Measurements from ENCODE around the gene ITPR2. TPM values are rescaled to one million over a fixed set of nuclear protein-coding genes. Genes with fewer than 3 reads are reported as not detected.

Gene ITPR2
- total RNA-seq, 1 donor from 2014 or later: 74.5 TPM

DNA sequence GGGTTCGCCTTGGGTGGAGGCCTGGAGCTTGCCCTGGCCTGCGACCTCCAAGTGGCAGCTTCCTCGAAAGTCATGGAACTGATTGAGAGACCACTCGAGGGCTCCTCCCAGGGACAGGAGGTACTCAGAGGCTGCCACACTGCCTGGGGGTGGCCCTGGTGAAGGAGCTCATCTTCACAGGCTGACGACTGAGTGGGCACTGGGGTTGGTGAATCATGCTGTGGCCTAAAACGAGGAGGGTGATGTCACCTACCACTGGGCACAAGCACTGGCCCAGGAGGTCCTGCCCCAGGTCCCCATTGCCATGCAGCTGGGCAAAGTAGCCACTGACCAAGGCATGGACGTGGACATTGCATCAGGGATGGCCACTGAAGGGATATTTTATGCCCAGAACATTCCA lies 32.1 kb downstream of the ITPR2 start:
- H3K27ac Mint-ChIP-seq: no peak overlapping the region
- H3K27me3 Mint-ChIP-seq: no peaks in the 10 kb centered on the region
- TF ChIP-seq, protein P1, sequence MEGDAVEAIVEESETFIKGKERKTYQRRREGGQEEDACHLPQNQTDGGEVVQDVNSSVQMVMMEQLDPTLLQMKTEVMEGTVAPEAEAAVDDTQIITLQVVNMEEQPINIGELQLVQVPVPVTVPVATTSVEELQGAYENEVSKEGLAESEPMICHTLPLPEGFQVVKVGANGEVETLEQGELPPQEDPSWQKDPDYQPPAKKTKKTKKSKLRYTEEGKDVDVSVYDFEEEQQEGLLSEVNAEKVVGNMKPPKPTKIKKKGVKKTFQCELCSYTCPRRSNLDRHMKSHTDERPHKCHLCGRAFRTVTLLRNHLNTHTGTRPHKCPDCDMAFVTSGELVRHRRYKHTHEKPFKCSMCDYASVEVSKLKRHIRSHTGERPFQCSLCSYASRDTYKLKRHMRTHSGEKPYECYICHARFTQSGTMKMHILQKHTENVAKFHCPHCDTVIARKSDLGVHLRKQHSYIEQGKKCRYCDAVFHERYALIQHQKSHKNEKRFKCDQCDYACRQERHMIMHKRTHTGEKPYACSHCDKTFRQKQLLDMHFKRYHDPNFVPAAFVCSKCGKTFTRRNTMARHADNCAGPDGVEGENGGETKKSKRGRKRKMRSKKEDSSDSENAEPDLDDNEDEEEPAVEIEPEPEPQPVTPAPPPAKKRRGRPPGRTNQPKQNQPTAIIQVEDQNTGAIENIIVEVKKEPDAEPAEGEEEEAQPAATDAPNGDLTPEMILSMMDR (IDR thresholded peaks at IDR 0.05): no peak
- DNase-seq (no peak), ATAC-seq (ENCODE audit: low read depth) (no peak)
- no peaks in the 10 kb centered on the region for H3K9me3 Mint-ChIP-seq
- ChIA-PET POLR2A (no interaction called here), CTCF (no interaction called here)
- peaks cover 27% of the 10 kb centered on the region for H3K4me1 Mint-ChIP-seq
- H3K36me3 Mint-ChIP-seq (ENCODE audit: low read depth): peaks cover 2% of the 10 kb centered on the region
- no peak overlapping the region for H3K4me3 Mint-ChIP-seq
- intact Hi-C loops (cut with micrococcal nuclease): no loop called here

DNA sequence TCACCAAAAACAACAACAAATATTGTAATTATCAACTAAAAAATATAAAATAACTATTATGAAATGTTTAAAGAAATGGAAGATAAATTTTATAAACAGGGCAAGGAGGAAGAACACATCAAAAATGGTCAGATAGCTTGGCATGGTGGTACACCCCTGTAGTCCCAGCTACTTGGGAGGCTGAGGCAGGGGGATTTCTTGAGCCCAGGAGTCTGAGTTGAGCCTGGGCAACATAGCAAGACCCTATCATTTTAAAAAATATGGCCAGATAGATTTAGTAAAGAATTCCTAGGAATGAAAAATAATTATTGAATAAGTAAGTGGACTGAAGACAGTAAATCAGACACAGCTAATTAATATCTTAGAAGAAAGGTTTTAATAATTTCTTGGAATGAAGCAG lies 32.6 kb downstream of the ITPR2 start:
- intact Hi-C loops (cut with micrococcal nuclease): no loop called here
- TF ChIP-seq, protein P1 (IDR thresholded peaks at IDR 0.05): no peak
- no peak overlapping the region for H3K27ac Mint-ChIP-seq
- DNase-seq (no peak), ATAC-seq (ENCODE audit: low read depth) (no peak)
- peaks cover 2% of the 10 kb centered on the region for H3K36me3 Mint-ChIP-seq (ENCODE audit: low read depth)
- POLR2A ChIA-PET: interaction anchor here (0.8 kb wide), 1 partner anchor 31 kb away, joined by 3 read pairs; no protein-coding TSS in a partner anchor
- no peak overlapping the region for H3K4me3 Mint-ChIP-seq
- H3K27me3 Mint-ChIP-seq: no peaks in the 10 kb centered on the region
- H3K9me3 Mint-ChIP-seq: no peaks in the 10 kb centered on the region
- peaks cover 27% of the 10 kb centered on the region for H3K4me1 Mint-ChIP-seq
- CTCF ChIA-PET: no interaction called here

DNA sequence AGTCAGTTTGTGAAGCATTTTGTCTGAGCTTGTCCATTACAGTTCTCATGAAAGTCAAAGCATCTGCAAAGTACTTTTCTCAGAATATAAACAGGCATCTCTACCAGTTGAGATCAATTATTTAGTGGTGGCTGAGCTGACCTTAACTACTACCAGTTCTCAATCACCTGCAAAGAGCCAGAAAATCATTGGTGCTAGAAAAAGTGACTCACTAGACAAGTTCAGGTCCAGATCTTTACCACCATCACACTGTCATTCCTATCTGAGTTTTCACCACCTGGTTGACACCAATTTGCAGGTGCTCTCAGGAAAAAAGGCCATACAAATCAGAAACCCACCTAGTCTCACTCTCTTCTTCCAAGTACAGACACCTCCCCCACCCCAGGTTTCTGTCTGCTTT lies 33.3 kb downstream of the ITPR2 start:
- TF ChIP-seq, protein P1 (IDR thresholded peaks at IDR 0.05): no peak
- intact Hi-C loops (cut with micrococcal nuclease): no loop called here
- H3K36me3 Mint-ChIP-seq (ENCODE audit: low read depth): peaks cover 2% of the 10 kb centered on the region
- ATAC-seq (ENCODE audit: low read depth) (no peak), DNase-seq (no peak)
- H3K4me3 Mint-ChIP-seq: no peak overlapping the region
- POLR2A ChIA-PET: interaction anchor here (0.6 to 0.8 kb wide), 2 partner anchors 32 to 527 kb away, joined by 3 read pairs; no protein-coding TSS in a partner anchor
- H3K4me1 Mint-ChIP-seq: peaks cover 27% of the 10 kb centered on the region
- no peaks in the 10 kb centered on the region for H3K9me3 Mint-ChIP-seq
- no peaks in the 10 kb centered on the region for H3K27me3 Mint-ChIP-seq
- no peak overlapping the region for H3K27ac Mint-ChIP-seq
- CTCF ChIA-PET: no interaction called here

DNA sequence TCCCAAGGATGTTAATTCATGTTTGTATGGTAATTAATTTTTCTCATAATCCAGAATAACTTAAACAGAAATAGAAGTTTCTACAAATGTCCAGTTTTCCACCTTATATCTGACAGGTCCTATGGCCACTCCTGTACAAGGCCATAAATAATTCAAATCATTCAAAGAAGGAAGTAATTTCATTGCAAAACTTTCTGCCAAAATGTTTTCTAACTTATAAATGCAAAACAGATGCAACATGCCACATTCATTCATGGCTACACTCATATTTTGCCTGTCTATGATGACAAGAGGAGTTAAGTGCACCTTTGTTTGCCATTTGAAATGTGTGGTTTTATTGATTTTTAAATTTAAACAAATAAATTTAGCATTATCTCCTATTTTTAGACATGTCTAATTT lies 34.4 kb downstream of the ITPR2 start:
- DNase-seq (no peak), ATAC-seq (ENCODE audit: low read depth) (no peak)
- no peak overlapping the region for H3K27ac Mint-ChIP-seq
- H3K9me3 Mint-ChIP-seq: no peaks in the 10 kb centered on the region
- POLR2A ChIA-PET: no interaction called here
- intact Hi-C loops (cut with micrococcal nuclease): no loop called here
- peaks cover 2% of the 10 kb centered on the region for H3K36me3 Mint-ChIP-seq (ENCODE audit: low read depth)
- no peak overlapping the region for H3K4me3 Mint-ChIP-seq
- no peaks in the 10 kb centered on the region for H3K27me3 Mint-ChIP-seq
- TF ChIP-seq, protein P1 (IDR thresholded peaks at IDR 0.05): no peak
- CTCF ChIA-PET: interaction anchor here (1.3 kb wide), 1 partner anchor 34 kb away, joined by 4 read pairs; the partner anchor contains the start of gene ITPR2
- H3K4me1 Mint-ChIP-seq: peaks cover 26% of the 10 kb centered on the region

DNA sequence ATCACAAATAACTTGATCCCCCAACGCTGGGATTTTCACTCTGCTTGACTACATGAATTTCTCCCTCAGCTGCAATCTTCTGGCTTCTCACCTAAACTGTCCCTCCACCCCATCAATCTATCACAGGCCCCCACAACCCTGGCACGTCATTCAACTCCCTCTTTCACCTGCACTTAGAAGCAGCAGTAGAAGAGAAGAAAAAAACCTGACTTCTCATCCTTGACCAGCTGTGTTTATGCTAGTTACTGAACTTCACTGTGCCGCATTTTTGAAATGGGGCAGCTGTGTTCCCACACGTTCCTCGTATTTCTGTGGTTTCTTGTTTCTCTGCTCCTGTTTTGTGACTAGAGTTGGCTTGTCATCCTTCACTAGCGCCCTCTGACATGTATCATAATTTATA lies 35.0 kb downstream of the ITPR2 start:
- POLR2A ChIA-PET: interaction anchor here (1.0 kb wide), 2 partner anchors 34 to 79 kb away, joined by 3 to 11 read pairs; no protein-coding TSS in a partner anchor
- H3K27me3 Mint-ChIP-seq: no peaks in the 10 kb centered on the region
- H3K27ac Mint-ChIP-seq: peak overlapping the region; percentile 13
- ATAC-seq (ENCODE audit: low read depth) (no peak), DNase-seq (no peak)
- H3K36me3 Mint-ChIP-seq (ENCODE audit: low read depth): peaks cover 2% of the 10 kb centered on the region
- peaks cover 23% of the 10 kb centered on the region for H3K4me1 Mint-ChIP-seq
- CTCF ChIA-PET: interaction anchor here (1.3 kb wide), 1 partner anchor 35 kb away, joined by 4 read pairs; the partner anchor contains the start of gene ITPR2
- H3K4me3 Mint-ChIP-seq: no peak overlapping the region
- no peaks in the 10 kb centered on the region for H3K9me3 Mint-ChIP-seq
- intact Hi-C loops (cut with micrococcal nuclease): no loop called here
- TF ChIP-seq, protein P1 (IDR thresholded peaks at IDR 0.05): no peak

All from activated B cell treated with CpG ODN at 0.5 μM for 24 hours (primary cell).